Measurements from ENCODE around the gene ENTPD1. TPM values are rescaled to one million over a fixed set of nuclear protein-coding genes. Genes with fewer than 3 reads are reported as not detected.

ENTPD1 gene
- total and polyA plus RNA-seq, 10 of the 15 experiments (the other 5 are each of a cell fraction or from before 2014, with no cell fraction given), result 110 to 413 (median 161) TPM

DNA sequence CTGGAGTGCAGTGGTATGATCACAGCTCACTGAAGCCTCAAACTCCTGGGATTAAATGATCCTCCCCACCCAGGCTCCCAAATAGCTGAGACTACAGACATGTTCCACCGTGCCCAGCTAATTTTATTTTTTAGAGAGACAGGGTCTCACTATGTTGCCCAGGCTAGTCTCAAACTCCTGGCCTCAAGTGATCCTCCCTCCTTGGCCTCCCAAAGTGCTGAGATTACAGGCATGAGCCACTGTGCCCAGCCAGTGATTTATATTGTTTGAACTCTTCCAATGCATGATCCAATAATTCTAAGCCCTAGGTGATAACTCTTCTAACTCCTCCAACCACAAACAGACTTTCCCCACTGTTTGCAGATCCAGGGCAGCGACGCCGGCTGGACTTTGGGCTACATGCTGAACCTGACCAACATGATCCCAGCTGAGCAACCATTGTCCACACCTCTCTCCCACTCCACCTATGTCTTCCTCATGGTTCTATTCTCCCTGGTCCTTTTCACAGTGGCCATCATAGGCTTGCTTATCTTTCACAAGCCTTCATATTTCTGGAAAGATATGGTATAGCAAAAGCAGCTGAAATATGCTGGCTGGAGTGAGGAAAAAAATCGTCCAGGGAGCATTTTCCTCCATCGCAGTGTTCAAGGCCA, 110.0 kb downstream of the ENTPD1 start:
- H3K27ac ChIP-seq (ENCODE audit: control insufficient read depth, insufficient read depth), result no peak overlapping the region
- ChIA-PET RAD21 (ENCODE audit: unreplicated experiment) (interaction anchor here (1.1 to 5.1 kb wide), 6 partner anchors 24 to 172 kb away, joined by 3 to 108 read pairs (median 4); partner anchors contain the start of gene TCTN3), CTCF (interaction anchor here (1.0 to 3.6 kb wide), 13 partner anchors 8 to 261 kb away, joined by 3 to 86 read pairs (median 4); partner anchors contain the start of gene TCTN3), POLR2A (interaction anchor here (1.5 to 4.2 kb wide), 2 partner anchors 28 to 172 kb away, joined by 3 to 26 read pairs; partner anchors contain the start of gene TCTN3), SMC1A (ENCODE audit: uncharacterized antibody, unreplicated experiment) (interaction anchor here (0.6 to 4.5 kb wide), 8 partner anchors 8 to 259 kb away, joined by 3 to 52 read pairs (median 8); partner anchors contain the start of genes ENTPD1 and TCTN3)
- H3K4me2 ChIP-seq (ENCODE audit: control insufficient read depth, insufficient read depth), result no peak overlapping the region
- no peaks in the 10 kb centered on the region for H4K20me1 ChIP-seq (ENCODE audit: control insufficient read depth, insufficient read depth)
- ATAC-seq, result no peak
- H3K4me1 ChIP-seq (ENCODE audit: control insufficient read depth, insufficient read depth, low read length), result peaks cover 9% of the 10 kb centered on the region; the same call in 1 of the 2 replicates
- BruUV-seq (replicated peaks), result no TSS peak
- DNase-seq (ENCODE audit: low read depth, low spot score), result no peak
- H2AFZ ChIP-seq (ENCODE audit: control insufficient read depth, low read depth, low read length), result no peak overlapping the region
- 100% methylated on average over 6 of the region's 6 CpGs for WGBS (ENCODE audit: insufficient coverage, insufficient replicate concordance, low lambda C conversion rate, missing lambda C conversion rate)
- no peak for FAIRE-seq
- H3K79me2 ChIP-seq (ENCODE audit: control insufficient read depth, insufficient read depth, low read length), result no peaks in the 10 kb centered on the region
- no peaks in the 10 kb centered on the region for H3K9me3 ChIP-seq (replicated peaks; ENCODE audit: control insufficient read depth, insufficient read depth, low read length)
- peaks cover 35 to 42% of the 10 kb centered on the region in 2 experiments for H3K36me3 ChIP-seq (ENCODE audit: control insufficient read depth in 2 of 2, insufficient read depth in 2 of 2, low read length in 1 of 2)
- H3K4me3 ChIP-seq, result no peak overlapping the region
- TF ChIP-seq SREBF1 (IDR thresholded peaks at IDR 0.05; ENCODE audit: low read length), result no peak
- TF ChIP-seq CBFB (IDR thresholded peaks at IDR 0.05; ENCODE audit: low read depth), result no peak
- TF ChIP-seq NRF1 (conservative IDR thresholded peaks at IDR 0.05; ENCODE audit: low read depth, low read length), result no peak
- no peak for TF ChIP-seq SUPT20H (IDR thresholded peaks at IDR 0.05; ENCODE audit: borderline replicate concordance, control insufficient read depth, low read depth, low read length)
- in situ Hi-C loops (cut with MboI), result no loop called here
- no peak overlapping the region for H3K9ac ChIP-seq (ENCODE audit: control insufficient read depth, insufficient read depth, low read length)
- no peaks in the 10 kb centered on the region for H3K27me3 ChIP-seq (replicated peaks in 1 of 2; ENCODE audit: control insufficient read depth in 2 of 2, insufficient read depth in 2 of 2, low read length in 1 of 2)
- intact Hi-C loops (cut with micrococcal nuclease; ENCODE audit: unreplicated experiment), result loop anchor here (1.0 kb wide), 1 partner anchor 172 kb away; no protein-coding TSS in a partner anchor

DNA sequence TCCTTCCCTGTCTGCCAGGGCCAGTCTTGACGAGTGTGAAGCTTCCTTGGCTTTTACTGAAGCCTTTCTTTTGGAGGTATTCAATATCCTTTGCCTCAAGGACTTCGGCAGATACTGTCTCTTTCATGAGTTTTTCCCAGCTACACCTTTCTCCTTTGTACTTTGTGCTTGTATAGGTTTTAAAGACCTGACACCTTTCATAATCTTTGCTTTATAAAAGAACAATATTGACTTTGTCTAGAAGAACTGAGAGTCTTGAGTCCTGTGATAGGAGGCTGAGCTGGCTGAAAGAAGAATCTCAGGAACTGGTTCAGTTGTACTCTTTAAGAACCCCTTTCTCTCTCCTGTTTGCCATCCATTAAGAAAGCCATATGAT, 110.5 kb downstream of the ENTPD1 start:
- no peaks in the 10 kb centered on the region for H3K27me3 ChIP-seq (replicated peaks in 1 of 2; ENCODE audit: control insufficient read depth in 2 of 2, insufficient read depth in 2 of 2, low read length in 1 of 2)
- RAD21 ChIA-PET (ENCODE audit: unreplicated experiment), result interaction anchor here (5.1 kb wide), 1 partner anchor 172 kb away, joined by 108 read pairs; the partner anchor contains the start of gene TCTN3
- ATAC-seq (no peak), DNase-seq (ENCODE audit: low read depth, low spot score) (no peak), FAIRE-seq (no peak)
- TF ChIP-seq LARP7 (IDR thresholded peaks at IDR 0.05) (no peak), IKZF1 (conservative IDR thresholded peaks at IDR 0.05) (no peak), BHLHE40 (IDR thresholded peaks at IDR 0.05; ENCODE audit: borderline replicate concordance in 1 of 2, low read depth in 2 of 2, low read length in 1 of 2) (no peak)
- CTCF ChIA-PET, result interaction anchor here (1.1 to 3.6 kb wide), 4 partner anchors 8 to 188 kb away, joined by 3 to 18 read pairs (median 10); partner anchors contain the start of gene TCTN3
- no TSS peak for BruUV-seq (replicated peaks)
- no peaks in the 10 kb centered on the region for H4K20me1 ChIP-seq (ENCODE audit: control insufficient read depth, insufficient read depth)
- no peak overlapping the region for H2AFZ ChIP-seq (ENCODE audit: control insufficient read depth, low read depth, low read length)
- no peak overlapping the region for H3K4me2 ChIP-seq (ENCODE audit: control insufficient read depth, insufficient read depth)
- no peak overlapping the region for H3K9ac ChIP-seq (ENCODE audit: control insufficient read depth, insufficient read depth, low read length)
- no peaks in the 10 kb centered on the region for H3K79me2 ChIP-seq (ENCODE audit: control insufficient read depth, insufficient read depth, low read length)
- no peaks in the 10 kb centered on the region for H3K9me3 ChIP-seq (replicated peaks; ENCODE audit: control insufficient read depth, insufficient read depth, low read length)
- H3K4me1 ChIP-seq (ENCODE audit: control insufficient read depth, insufficient read depth, low read length), result peaks cover 9% of the 10 kb centered on the region; the same call in 1 of the 2 replicates
- in situ Hi-C loops (cut with MboI), result no loop called here
- POLR2A ChIA-PET, result no interaction called here
- H3K27ac ChIP-seq (ENCODE audit: control insufficient read depth, insufficient read depth), result no peak overlapping the region
- no peak overlapping the region for H3K4me3 ChIP-seq
- intact Hi-C loops (cut with micrococcal nuclease; ENCODE audit: unreplicated experiment), result no loop called here
- peaks cover 34 to 39% of the 10 kb centered on the region in 2 experiments for H3K36me3 ChIP-seq (ENCODE audit: control insufficient read depth in 2 of 2, insufficient read depth in 2 of 2, low read length in 1 of 2)
- SMC1A ChIA-PET (ENCODE audit: uncharacterized antibody, unreplicated experiment), result interaction anchor here (1.4 to 4.5 kb wide), 4 partner anchors 17 to 172 kb away, joined by 4 to 52 read pairs (median 22); partner anchors contain the start of genes ENTPD1 and TCTN3
- 100% methylated on average over 2 of the region's 2 CpGs for WGBS (ENCODE audit: insufficient coverage, insufficient replicate concordance, low lambda C conversion rate, missing lambda C conversion rate)
